K562 (cell line): ENCODE measurements around the gene TRIM10. TPM values are rescaled to one million over a fixed set of nuclear protein-coding genes. Genes with fewer than 3 reads are reported as not detected.

Experiments used
- ATAC-seq: fragments of 200-7000 bp; cut with Tn5 transposase; 3 replicates; pipeline ENCODE4 v1.9.1; 2020; ENCODE audit warnings: moderate library complexity
- BruUV-seq: library from RNA; stranded (reverse); fragments of 400-500 nt; replicated peaks from 2 replicates; lab custom pipeline; 2021; lab: Mats Ljungman, UMichigan
- CTCF ChIA-PET: fragments of 300-600 bp; formaldehyde crosslinking; extraction: SDS; loops from one replicate; lab custom pipeline; 2021; ENCODE audit warnings: low intra/inter-chr PET ratio; lab: Yijun Ruan, JAX
- POLR2A ChIA-PET: fragments of 300-600, 350-650 bp; sonication (Branson Sonifier 250); formaldehyde crosslinking; extraction: SDS; loops from one replicate; lab custom pipeline; 2021; ENCODE audit warnings: antibody characterized with exemption, inconsistent platforms; lab: Yijun Ruan, JAX
- DNase-seq, 4 experiments: peaks; one replicate each; pipeline versions ENCODE4 v3.0.0 to v3.0.0-alpha.2; 2011 to 2018; ENCODE audit warnings: low spot score in 3 of 4, mixed read lengths in 3 of 4; ENCODE audit errors: extremely low read depth in 1 of 4
- FAIRE-seq: peaks from 2 replicates; lab custom pipeline; 2011; peaks lifted over from hg19 to GRCh38; lab: Jason Lieb, UNC
- H2AFZ ChIP-seq: 2 replicates; pipeline ENCODE4 v1.6.0; 2011; ENCODE audit warnings: low read depth, low read length, control low read depth, inconsistent platforms
- H3K27ac ChIP-seq: fragments of 200-600 bp; 3 replicates; pipeline ENCODE4 v1.8.0; 2011; ENCODE audit warnings: low read depth, mild to moderate bottlenecking, control low read depth, inconsistent platforms, low read length, moderate library complexity, mixed read lengths; ENCODE audit errors: extremely low read depth
- H3K27me3 ChIP-seq, 2 experiments: fragments of 300-600 bp in 1 of 2; 2 replicates in 1 of 2; 3 replicates in 1 of 2; pipeline versions ENCODE4 v1.6.0 to v1.8.0; 2011; ENCODE audit warnings: inconsistent platforms in 2 of 2, low read length in 2 of 2, mild to moderate bottlenecking in 1 of 2, mixed read lengths in 1 of 2, moderate library complexity in 1 of 2; ENCODE audit not compliant: control insufficient read depth in 2 of 2, insufficient read depth in 2 of 2
- H3K36me3 ChIP-seq: fragments of 300-600 bp; 3 replicates; pipeline ENCODE4 v1.8.0; 2011; ENCODE audit warnings: mild to moderate bottlenecking, low read length, inconsistent platforms; ENCODE audit not compliant: control insufficient read depth, insufficient read depth
- H3K4me1 ChIP-seq, 2 experiments: fragments of 200-600 bp in 1 of 2; replicated peaks in 1 of 2; 2 replicates in 1 of 2; 3 replicates in 1 of 2; pipeline versions ENCODE4 v1.5.1 to v1.8.0; 2011; ENCODE audit warnings: inconsistent platforms in 2 of 2, low read length in 2 of 2, mild to moderate bottlenecking in 1 of 2, mixed read lengths in 1 of 2, moderate library complexity in 1 of 2; ENCODE audit not compliant: control insufficient read depth in 2 of 2, insufficient read depth in 2 of 2
- H3K4me2 ChIP-seq: 2 replicates; pipeline ENCODE4 v1.6.1; 2011; ENCODE audit warnings: low read length, control low read depth, inconsistent platforms, mixed read lengths; ENCODE audit not compliant: insufficient read depth
- H3K4me3 ChIP-seq: fragments of 200-600 bp; sonication (generic), shearing (Covaris generic); 2 replicates; pipeline ENCODE4 v1.5.1; 2016; ENCODE audit warnings: control low read depth, inconsistent platforms
- H3K79me2 ChIP-seq: fragments of 200-600 bp; 3 replicates; pipeline ENCODE4 v1.8.0; 2011; ENCODE audit warnings: low read length, inconsistent platforms; ENCODE audit not compliant: control insufficient read depth, insufficient read depth
- H3K9ac ChIP-seq, 2 experiments: 2 replicates each; pipeline versions ENCODE4 v1.6.0 to v1.6.1; 2011; ENCODE audit warnings: low read depth in 2 of 2, low read length in 2 of 2, control low read depth in 1 of 2, inconsistent platforms in 1 of 2, mild to moderate bottlenecking in 1 of 2, mixed read lengths in 1 of 2; ENCODE audit not compliant: insufficient read depth in 1 of 2
- H3K9me1 ChIP-seq: one replicate; pipeline ENCODE4 v1.6.0; 2011; ENCODE audit warnings: inconsistent platforms, mild to moderate bottlenecking, low read length, moderate library complexity; ENCODE audit not compliant: control insufficient read depth, insufficient read depth
- H3K9me3 ChIP-seq: replicated peaks from 2 replicates; pipeline ENCODE4 v1.5.1; 2011; ENCODE audit warnings: low read depth, low read length, inconsistent platforms; ENCODE audit not compliant: control insufficient read depth, insufficient read depth
- H4K20me1 ChIP-seq: replicated peaks from 2 replicates; pipeline ENCODE4 v1.6.1; 2011; ENCODE audit warnings: low read length, inconsistent platforms, mixed read lengths; ENCODE audit not compliant: control insufficient read depth, insufficient read depth
- ADNP ChIP-seq: fragments of 200-800 bp; sonication (Bioruptor generic); IDR thresholded peaks from 2 replicates; pipeline ENCODE4 v1.6.1; 2016; ENCODE audit warnings: missing genetic modification characterization, missing compliant biosample characterization
- BRD4 ChIP-seq: fragments of 200-600 bp; sonication (generic); IDR thresholded peaks from 2 replicates; pipeline ENCODE4 v1.6.1; 2017; ENCODE audit warnings: inconsistent platforms
- BRF1 ChIP-seq: IDR thresholded peaks from 3 replicates; pipeline ENCODE4 v1.6.1; 2011; ENCODE audit warnings: borderline replicate concordance, mild to moderate bottlenecking; ENCODE audit not compliant: insufficient read length; ENCODE audit errors: extremely low read depth
- CREB3L1 ChIP-seq: fragments of 450-650 bp; IDR thresholded peaks from 2 replicates; pipeline ENCODE4 v1.6.1; 2014; ENCODE audit warnings: low read depth, mild to moderate bottlenecking, moderate library complexity, borderline replicate concordance
- JUND ChIP-seq, 2 experiments: IDR thresholded peaks; 2 replicates in 1 of 2; 3 replicates in 1 of 2; pipeline ENCODE4 v1.6.1; 2011; ENCODE audit warnings: borderline replicate concordance in 2 of 2, low read depth in 2 of 2, low read length in 2 of 2, improper control_type of control experiment in 1 of 2, missing biosample characterization in 1 of 2, missing genetic modification characterization in 1 of 2, missing genetic modification reagents in 1 of 2
- PTRF ChIP-seq: fragments of 450-650 bp; IDR thresholded peaks from 2 replicates; pipeline ENCODE4 v1.6.1; 2016; ENCODE audit warnings: mild to moderate bottlenecking, missing genetic modification characterization, missing compliant biosample characterization
- ZC3H11A ChIP-seq: IDR thresholded peaks from 2 replicates; pipeline ENCODE4 v1.6.1; 2012; ENCODE audit warnings: low read depth, low read length, improper control_type of control experiment
- ZFX ChIP-seq: sonication (generic); formaldehyde crosslinking; IDR thresholded peaks from 2 replicates; pipeline ENCODE4 v1.8.0; 2022; ENCODE audit warnings: mild to moderate bottlenecking, missing genetic modification reagents, moderate library complexity
- ZNF384 ChIP-seq: IDR thresholded peaks from 2 replicates; pipeline ENCODE4 v1.6.1; 2012; ENCODE audit warnings: low read depth, low read length, improper control_type of control experiment
- ZNF395 ChIP-seq: fragments of 200-800 bp; sonication (Bioruptor generic); IDR thresholded peaks from 2 replicates; pipeline ENCODE4 v1.6.1; 2017; ENCODE audit warnings: missing genetic modification characterization, missing compliant biosample characterization
- WGBS: fragments of 100-300 bp; shearing (Covaris generic); methylation state at CpG from one replicate; pipeline ENCODE4 v1.1.6; 2016; ENCODE audit warnings: low coverage, mixed read lengths; ENCODE audit not compliant: insufficient coverage; ENCODE audit errors: missing lambda C conversion rate; 5-methylcytosine and 5-hydroxymethylcytosine counted together
- in situ Hi-C: fragments of 300-500 bp; cut with MboI; formaldehyde crosslinking; loops from 4 replicates; pipeline ENCODE4 v1.15.0; 2018; ENCODE audit warnings: inconsistent platforms, mixed read lengths
- intact Hi-C: fragments of 100-400 bp; cut with micrococcal nuclease; formaldehyde crosslinking; loops from 2 replicates; pipeline ENCODE4 v1.14.2; 2022
- polyA plus RNA-seq, 8 experiments: library from polyadenylated mRNA; depleted of rRNA in 4 of 8; stranded (reverse) in 5 of 8; unstranded in 3 of 8; fragments of >200 nt; fragmentation: Nextera tagmentation in 2 of 8; fragmentation: Illumina TruSeq in 1 of 8; extraction: Ambion mirVana in 2 of 8; extraction: Trizol in 1 of 8; gene quantifications; 2 replicates each; pipeline versions ENCODE4 v1.2.1 to v1.2.3, GENCODE V29; 2011 to 2014; ENCODE audit warnings: inconsistent platforms in 1 of 8, missing spikeins in 1 of 8
- total RNA-seq, 7 experiments: library from RNA; depleted of rRNA in 6 of 7; stranded (reverse); fragments of >200 nt in 6 of 7; fragmentation: Illumina TruSeq in 2 of 7; extraction: Trizol in 2 of 7; gene quantifications; 2 replicates each; pipeline versions ENCODE4 v1.2.1 to v1.2.3, GENCODE V29; 2011 to 2021; ENCODE audit warnings: low replicate concordance in 1 of 7

Gene TRIM10
- total and polyA plus RNA-seq, 9 of the 15 experiments (the other 6 are each of a cell fraction or from before 2014, with no cell fraction given): 0.15 to 0.90 (median 0.36) TPM

- ATAC-seq (no peak), DNase-seq (no peak), FAIRE-seq (no peak)
- Histone ChIP-seq H3K27ac (no peak overlapping the region), H3K27me3 (peaks cover 28 to 48% of the 10 kb centered on the region in 2 experiments), H3K36me3 (no peaks in the 10 kb centered on the region), H3K4me3 (no peak overlapping the region), H3K9me1 (no peaks in the 10 kb centered on the region), H3K79me2 (no peaks in the 10 kb centered on the region), H2AFZ (no peak overlapping the region), H3K9me3 (no peaks in the 10 kb centered on the region), H3K9ac (no peak overlapping the region), H3K4me1 (peaks cover 0 to 10% of the 10 kb centered on the region in 2 experiments; a peak in 2 of 5 replicates)
- intact Hi-C loops: no loop called here
- CTCF ChIA-PET: no interaction called here
- BruUV-seq: no TSS peak
- WGBS: 17% methylated on average over 12 of the region's 12 CpGs
- in situ Hi-C loops: no loop called here
- TF ChIP-seq ADNP (tag) (no peak), BRF1 (no peak), CREB3L1 (no peak), ZC3H11A (no peak), ZNF384 (no peak), JUND (IDR thresholded peaks at IDR 0.05; ENCODE audit: borderline replicate concordance, low read depth, low read length) (no peak), JUND (tag; IDR thresholded peaks at IDR 0.05; ENCODE audit: borderline replicate concordance, low read depth, low read length) (no peak), BRD4 (no peak), ZNF395 (no peak), PTRF (tag) (no peak), ZFX (CRISPR knock-in tag) (no peak)
- TF ChIP-seq, all 486 proteins: peak for 0
- no peak overlapping the region for H3K4me2 ChIP-seq
- POLR2A ChIA-PET: interaction anchor here (0.7 kb wide), 1 partner anchor 231 kb away, joined by 3 read pairs; no protein-coding TSS in a partner anchor
- no peaks in the 10 kb centered on the region; the same call in 1 of the 2 replicates for H4K20me1 ChIP-seq
Observed at GRCh38 chr6:30196376-30196775, 35.4 kb upstream of the TRIM10 start.
